Measurements from ENCODE around the gene SPRED2. TPM values are rescaled to one million over a fixed set of nuclear protein-coding genes. Genes with fewer than 3 reads are reported as not detected.

Gene SPRED2
- polyA plus RNA-seq, 2 of the 4 experiments (the other 2 are of a cell fraction) = 20.6 to 29.3 TPM

DNA sequence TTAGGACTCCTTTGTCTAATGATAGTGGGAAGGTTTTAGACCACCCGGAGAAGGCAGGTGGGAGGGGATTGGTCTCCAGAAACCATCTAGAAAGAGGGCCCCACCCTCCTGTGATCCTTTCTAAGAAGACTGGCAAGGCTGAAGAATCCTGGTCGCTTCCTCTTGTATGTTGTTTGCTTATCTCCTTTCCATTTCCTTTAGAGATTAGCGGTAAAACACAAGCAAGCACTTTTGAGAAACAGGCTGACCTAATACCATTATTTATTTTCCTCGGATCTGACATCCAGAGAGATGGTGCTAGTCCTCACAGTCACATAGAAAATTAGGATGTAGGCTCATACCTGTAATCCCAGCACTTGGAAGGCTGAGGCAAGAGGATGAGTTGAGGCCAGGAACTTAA, 45.2 kb upstream of the SPRED2 start:
- WGBS (ENCODE audit: missing lambda C conversion rate) = 34% methylated on average over 4 of the region's 4 CpGs
- DNase-seq (ENCODE audit: low read depth in 1 of 2, low spot score in 1 of 2) (no peak), FAIRE-seq (no peak), ATAC-seq (no peak)
- Histone ChIP-seq H3K9me3 (peaks cover 50% of the 10 kb centered on the region), H3K4me3 (no peak overlapping the region), H3K4me2 (no peak overlapping the region), H3K27ac (no peak overlapping the region), H3K4me1 (no peaks in the 10 kb centered on the region)
- CTCF ChIA-PET = no interaction called here
- POLR2A ChIA-PET = interaction anchor here (0.7 kb wide), 1 partner anchor 40 kb away, joined by 4 read pairs; no protein-coding TSS in a partner anchor
- TF ChIP-seq RNF2 (IDR thresholded peaks at IDR 0.05; ENCODE audit: borderline replicate concordance, low read depth) (no peak), BHLHE40 (IDR thresholded peaks at IDR 0.05; ENCODE audit: low read depth, low read length) (no peak)
- TF ChIP-seq, protein P1, sequence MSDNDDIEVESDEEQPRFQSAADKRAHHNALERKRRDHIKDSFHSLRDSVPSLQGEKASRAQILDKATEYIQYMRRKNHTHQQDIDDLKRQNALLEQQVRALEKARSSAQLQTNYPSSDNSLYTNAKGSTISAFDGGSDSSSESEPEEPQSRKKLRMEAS (IDR thresholded peaks at IDR 0.05) = no peak
- TF ChIP-seq, protein P2, sequence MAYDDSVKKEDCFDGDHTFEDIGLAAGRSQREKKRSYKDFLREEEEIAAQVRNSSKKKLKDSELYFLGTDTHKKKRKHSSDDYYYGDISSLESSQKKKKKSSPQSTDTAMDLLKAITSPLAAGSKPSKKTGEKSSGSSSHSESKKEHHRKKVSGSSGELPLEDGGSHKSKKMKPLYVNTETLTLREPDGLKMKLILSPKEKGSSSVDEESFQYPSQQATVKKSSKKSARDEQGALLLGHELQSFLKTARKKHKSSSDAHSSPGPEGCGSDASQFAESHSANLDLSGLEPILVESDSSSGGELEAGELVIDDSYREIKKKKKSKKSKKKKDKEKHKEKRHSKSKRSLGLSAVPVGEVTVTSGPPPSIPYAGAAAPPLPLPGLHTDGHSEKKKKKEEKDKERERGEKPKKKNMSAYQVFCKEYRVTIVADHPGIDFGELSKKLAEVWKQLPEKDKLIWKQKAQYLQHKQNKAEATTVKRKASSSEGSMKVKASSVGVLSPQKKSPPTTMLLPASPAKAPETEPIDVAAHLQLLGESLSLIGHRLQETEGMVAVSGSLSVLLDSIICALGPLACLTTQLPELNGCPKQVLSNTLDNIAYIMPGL (CRISPR knock-in tag; IDR thresholded peaks at IDR 0.05; ENCODE audit: borderline replicate concordance) = no peak

DNA sequence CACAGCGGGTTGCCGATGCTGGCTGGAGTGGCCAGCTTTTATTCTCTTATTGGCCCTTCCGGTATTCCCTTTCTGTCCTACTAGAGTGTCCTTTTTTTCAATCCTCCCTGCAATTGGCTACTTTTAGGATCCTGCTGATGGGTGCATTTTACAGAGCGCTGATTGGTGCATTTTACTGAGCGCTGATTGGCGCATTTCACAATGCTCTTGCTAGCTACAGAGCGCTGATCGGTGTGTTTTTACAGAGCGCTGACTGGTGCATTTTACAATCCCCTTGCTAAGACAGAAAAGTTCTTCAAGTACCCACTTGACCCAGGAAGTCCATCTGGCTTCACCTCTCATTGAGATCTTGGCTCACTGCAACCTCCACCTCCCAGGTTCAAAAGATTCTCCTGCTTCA, 44.4 kb upstream of the SPRED2 start:
- ChIA-PET POLR2A (no interaction called here), CTCF (no interaction called here)
- H3K4me1 ChIP-seq = no peaks in the 10 kb centered on the region
- ATAC-seq (no peak), DNase-seq (ENCODE audit: low read depth in 1 of 2, low spot score in 1 of 2) (no peak), FAIRE-seq (no peak)
- H3K4me2 ChIP-seq = no peak overlapping the region
- WGBS (ENCODE audit: missing lambda C conversion rate) = 83% methylated on average over 9 of the region's 9 CpGs
- H3K4me3 ChIP-seq = no peak overlapping the region
- H3K27ac ChIP-seq = no peak overlapping the region
- TF ChIP-seq HDAC2 (IDR thresholded peaks at IDR 0.05) (no peak), RNF2 (IDR thresholded peaks at IDR 0.05; ENCODE audit: borderline replicate concordance, low read depth) (no peak), MAFK (IDR thresholded peaks at IDR 0.05; ENCODE audit: partially characterized antibody) (peak; percentile 33), HOXA7 (CRISPR knock-in tag; IDR thresholded peaks at IDR 0.05) (no peak)
- TF ChIP-seq, protein P3, sequence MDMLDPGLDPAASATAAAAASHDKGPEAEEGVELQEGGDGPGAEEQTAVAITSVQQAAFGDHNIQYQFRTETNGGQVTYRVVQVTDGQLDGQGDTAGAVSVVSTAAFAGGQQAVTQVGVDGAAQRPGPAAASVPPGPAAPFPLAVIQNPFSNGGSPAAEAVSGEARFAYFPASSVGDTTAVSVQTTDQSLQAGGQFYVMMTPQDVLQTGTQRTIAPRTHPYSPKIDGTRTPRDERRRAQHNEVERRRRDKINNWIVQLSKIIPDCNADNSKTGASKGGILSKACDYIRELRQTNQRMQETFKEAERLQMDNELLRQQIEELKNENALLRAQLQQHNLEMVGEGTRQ (IDR thresholded peaks at IDR 0.05) = no peak
- peaks cover 50% of the 10 kb centered on the region for H3K9me3 ChIP-seq

DNA sequence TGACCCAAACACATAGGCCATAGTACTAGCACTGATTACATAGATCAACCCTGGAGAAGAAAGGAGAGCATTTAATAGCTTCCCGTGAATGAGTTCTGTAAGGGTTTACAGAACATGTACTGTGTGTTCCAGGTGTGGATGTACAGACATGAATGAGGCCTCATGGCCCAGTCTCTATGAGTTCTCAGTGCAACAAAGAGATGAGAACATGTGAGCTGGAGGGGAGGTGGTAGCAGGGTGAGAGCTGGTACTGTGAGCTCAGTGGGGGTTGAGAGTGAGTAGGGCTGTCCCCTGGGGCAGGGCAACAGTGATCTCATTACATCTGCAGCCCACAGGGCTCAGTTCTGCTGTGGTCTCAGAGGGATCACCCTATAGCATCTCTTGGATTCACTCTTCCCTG, 42.6 kb upstream of the SPRED2 start:
- Histone ChIP-seq H3K4me1 (no peaks in the 10 kb centered on the region), H3K4me3 (no peak overlapping the region), H3K9me3 (peaks cover 55% of the 10 kb centered on the region), H3K4me2 (no peak overlapping the region), H3K27ac (no peak overlapping the region)
- ATAC-seq (no peak), DNase-seq (ENCODE audit: low read depth in 1 of 2, low spot score in 1 of 2) (no peak), FAIRE-seq (no peak)
- 0% methylated on average over 1 of the region's 1 CpG for WGBS (ENCODE audit: missing lambda C conversion rate)
- ChIA-PET POLR2A (no interaction called here), CTCF (no interaction called here)
- TF ChIP-seq MYC (IDR thresholded peaks at IDR 0.05; ENCODE audit: borderline replicate concordance, low read length) = no peak

DNA sequence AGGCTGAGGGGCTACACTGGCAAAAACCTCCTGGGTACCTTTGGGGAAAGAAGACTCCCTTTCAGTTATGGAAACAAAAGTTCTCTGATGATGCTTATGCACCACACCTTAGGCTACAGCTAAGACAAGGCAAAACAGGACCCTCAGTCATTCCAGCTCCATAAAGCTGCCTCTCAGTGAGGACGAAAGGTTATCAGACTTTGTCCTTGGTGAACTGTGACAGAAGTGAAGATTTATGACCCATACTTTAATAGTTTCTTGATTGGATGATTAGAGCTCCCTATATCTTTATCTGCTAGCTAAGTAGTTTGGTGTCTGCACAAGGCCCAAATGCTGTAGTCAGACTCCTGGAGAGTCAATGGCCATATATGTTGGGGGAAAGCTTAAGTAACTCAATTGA, 40.6 kb upstream of the SPRED2 start:
- ATAC-seq (no peak), DNase-seq (ENCODE audit: low read depth in 1 of 2, low spot score in 1 of 2) (no peak), FAIRE-seq (no peak)
- Histone ChIP-seq H3K4me2 (no peak overlapping the region), H3K4me1 (no peaks in the 10 kb centered on the region), H3K27ac (no peak overlapping the region), H3K4me3 (no peak overlapping the region), H3K9me3 (peaks cover 50% of the 10 kb centered on the region)
- 0% methylated on average over 1 of the region's 1 CpG for WGBS (ENCODE audit: missing lambda C conversion rate)
- ChIA-PET CTCF (interaction anchor here (0.8 kb wide), 2 partner anchors 9 to 15 kb away, joined by 3 read pairs; no protein-coding TSS in a partner anchor), POLR2A (no interaction called here)
- no peak for TF ChIP-seq HOXA7 (CRISPR knock-in tag; IDR thresholded peaks at IDR 0.05)
- no peak for TF ChIP-seq CHD4 (IDR thresholded peaks at IDR 0.05; ENCODE audit: borderline replicate concordance)
- TF ChIP-seq HDAC2 (IDR thresholded peaks at IDR 0.05) = no peak
- no peak for TF ChIP-seq PHF8 (IDR thresholded peaks at IDR 0.05; ENCODE audit: borderline replicate concordance, low read depth)
- TF ChIP-seq, protein P2 (CRISPR knock-in tag; IDR thresholded peaks at IDR 0.05; ENCODE audit: borderline replicate concordance) = no peak
- TF ChIP-seq RNF2 (IDR thresholded peaks at IDR 0.05; ENCODE audit: borderline replicate concordance, low read depth) = no peak
- TF ChIP-seq, protein P4, sequence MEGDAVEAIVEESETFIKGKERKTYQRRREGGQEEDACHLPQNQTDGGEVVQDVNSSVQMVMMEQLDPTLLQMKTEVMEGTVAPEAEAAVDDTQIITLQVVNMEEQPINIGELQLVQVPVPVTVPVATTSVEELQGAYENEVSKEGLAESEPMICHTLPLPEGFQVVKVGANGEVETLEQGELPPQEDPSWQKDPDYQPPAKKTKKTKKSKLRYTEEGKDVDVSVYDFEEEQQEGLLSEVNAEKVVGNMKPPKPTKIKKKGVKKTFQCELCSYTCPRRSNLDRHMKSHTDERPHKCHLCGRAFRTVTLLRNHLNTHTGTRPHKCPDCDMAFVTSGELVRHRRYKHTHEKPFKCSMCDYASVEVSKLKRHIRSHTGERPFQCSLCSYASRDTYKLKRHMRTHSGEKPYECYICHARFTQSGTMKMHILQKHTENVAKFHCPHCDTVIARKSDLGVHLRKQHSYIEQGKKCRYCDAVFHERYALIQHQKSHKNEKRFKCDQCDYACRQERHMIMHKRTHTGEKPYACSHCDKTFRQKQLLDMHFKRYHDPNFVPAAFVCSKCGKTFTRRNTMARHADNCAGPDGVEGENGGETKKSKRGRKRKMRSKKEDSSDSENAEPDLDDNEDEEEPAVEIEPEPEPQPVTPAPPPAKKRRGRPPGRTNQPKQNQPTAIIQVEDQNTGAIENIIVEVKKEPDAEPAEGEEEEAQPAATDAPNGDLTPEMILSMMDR (IDR thresholded peaks at IDR 0.05) = no peak
